ENCODE measurements around the gene WBP2.

GRCh38 chr17:75898065-75898464 lies 42.9 kb upstream of the WBP2 start:
- TF ChIP-seq YY1 (IDR thresholded peaks at IDR 0.05; ENCODE audit: insufficient read depth, insufficient read length) (no peak), ZNF274 (IDR thresholded peaks at IDR 0.05; ENCODE audit: low read depth, low read length) (no peak)

Data from NT2/D1 (cell line).